Left renal cortex interstitium (tissue), 4 donors: ENCODE measurements around the gene CANT1. TPM values are rescaled to one million over a fixed set of nuclear protein-coding genes. Genes with fewer than 3 reads are reported as not detected.

ENCODE experiments used
- DNase-seq, 4 donors: peaks; one replicate each; pipeline ENCODE4 v3.0.0-alpha.2; 2013; ENCODE audit warnings: low read depth in 4 of 4, low spot score in 2 of 4, missing footprints in 1 of 4
- polyA plus RNA-seq, 4 donors: library from polyadenylated mRNA; unstranded; fragments of 120-200 nt; gene quantifications; one replicate each; pipeline ENCODE4 v1.2.1, GENCODE V29; 2013; ENCODE audit not compliant: insufficient read length in 4 of 4

Gene CANT1
- polyA plus RNA-seq, 4 donors, result 41.4 to 55.1 (median 47.4) TPM

DNA sequence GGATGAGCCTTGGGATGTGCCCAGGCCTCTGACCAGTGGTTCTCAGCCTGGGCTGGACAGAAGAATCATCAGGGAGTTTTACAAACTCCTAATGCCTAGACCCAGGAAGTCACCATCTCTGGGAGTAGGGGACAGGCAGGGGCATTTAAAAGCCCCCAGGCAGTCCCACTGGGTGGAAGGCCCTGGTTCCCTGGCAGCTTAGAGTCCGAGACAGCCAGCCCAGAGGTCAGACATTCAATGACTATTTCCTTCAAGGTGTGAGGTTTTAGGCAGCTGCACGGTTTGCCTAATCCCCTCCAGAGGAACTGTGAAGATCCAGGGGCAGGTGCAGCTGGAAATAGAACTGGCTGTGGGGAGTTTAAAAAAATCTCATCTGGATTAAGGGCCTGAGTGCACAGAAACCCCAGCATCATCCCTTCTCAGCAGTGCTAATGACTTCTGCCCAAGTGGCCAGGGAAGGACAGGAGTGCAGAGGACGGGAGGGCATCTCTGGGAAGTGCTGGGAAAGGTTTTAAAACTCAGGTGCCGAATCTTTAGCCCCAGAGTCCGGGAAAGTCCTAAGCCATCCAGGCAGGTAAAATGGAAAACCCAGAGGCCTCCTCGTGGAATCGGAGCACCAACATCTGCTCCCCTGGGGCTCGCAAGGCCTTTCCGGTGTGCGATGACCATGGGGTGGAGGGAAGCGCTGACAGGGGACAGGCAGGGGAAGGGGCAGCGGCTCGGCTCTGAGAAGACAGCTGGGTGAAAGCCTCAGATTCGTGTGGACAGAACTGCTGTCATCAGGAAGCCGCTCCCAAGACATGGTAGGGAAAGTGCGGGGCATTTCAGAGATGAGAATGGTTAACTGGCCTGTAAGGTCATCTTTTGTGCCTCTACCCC is 28.3 kb downstream of the CANT1 start:
- DNase-seq, result no peak

DNA sequence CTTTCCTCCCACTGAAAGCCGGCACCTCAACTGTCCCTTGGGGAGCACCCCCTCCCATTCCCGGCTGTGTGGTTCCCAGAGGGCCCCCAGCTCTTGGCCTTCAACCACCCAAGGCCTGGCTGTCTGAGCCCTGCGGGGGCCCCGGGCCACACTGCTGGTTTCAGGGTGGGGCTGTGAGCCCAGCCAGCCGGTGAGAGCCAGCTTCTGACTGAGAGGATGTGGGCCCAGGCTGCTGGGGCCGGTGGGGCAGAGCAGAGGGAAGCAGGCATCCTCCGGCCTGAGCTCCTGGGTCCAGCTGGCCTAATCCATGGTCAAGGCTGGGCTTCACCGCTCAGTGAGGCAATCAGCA is 29.0 kb downstream of the CANT1 start:
- no peak for DNase-seq

DNA sequence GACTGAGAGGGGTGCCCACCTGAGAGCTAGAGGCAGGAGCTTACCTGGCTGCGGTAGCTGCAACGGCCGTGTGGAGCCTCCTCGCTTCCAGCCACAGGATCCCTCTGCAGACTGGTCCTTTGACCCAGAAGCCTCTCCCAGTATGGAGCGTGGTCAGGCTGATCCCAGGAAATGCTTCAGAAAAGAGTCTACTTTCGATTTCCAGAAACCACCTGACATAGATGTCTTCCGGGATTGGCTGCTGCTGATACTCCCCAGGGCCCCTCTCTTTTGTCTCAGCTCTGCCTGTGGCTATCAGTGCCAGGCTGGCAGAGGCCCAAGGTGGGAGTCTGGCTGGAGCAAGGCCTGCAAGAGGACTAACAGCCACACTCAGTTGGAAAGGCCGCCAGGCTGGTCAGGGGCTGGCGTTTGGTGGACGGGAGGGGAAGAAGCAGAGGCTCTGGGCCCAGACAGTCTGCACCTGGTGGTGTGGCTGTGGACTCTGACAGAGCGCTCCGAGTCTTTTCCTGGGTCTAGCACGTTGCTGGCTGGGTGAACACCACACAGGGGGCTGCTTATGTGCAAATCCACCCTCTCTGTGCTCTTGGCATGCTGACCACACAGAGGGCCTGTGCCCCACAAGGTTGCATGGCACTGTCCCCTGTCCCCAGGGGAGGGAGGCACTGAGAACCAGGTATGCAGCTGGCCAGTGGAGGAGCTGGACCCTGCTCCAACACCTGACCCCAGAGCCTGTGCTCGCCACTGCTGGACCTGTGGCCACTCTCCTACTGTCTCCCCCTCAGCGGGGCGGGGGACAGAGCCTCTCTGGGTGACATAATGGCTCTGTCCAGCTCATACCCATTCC is 29.6 kb downstream of the CANT1 start, which contains the start of gene LGALS3BP:
Gene LGALS3BP (minus strand): TSS at position 144 of the 844 bp plus-strand sequence. CDS start 2,732 bp downstream, outside the sequence.
- peak in 1 of 4 donors; percentile 56 for DNase-seq

DNA sequence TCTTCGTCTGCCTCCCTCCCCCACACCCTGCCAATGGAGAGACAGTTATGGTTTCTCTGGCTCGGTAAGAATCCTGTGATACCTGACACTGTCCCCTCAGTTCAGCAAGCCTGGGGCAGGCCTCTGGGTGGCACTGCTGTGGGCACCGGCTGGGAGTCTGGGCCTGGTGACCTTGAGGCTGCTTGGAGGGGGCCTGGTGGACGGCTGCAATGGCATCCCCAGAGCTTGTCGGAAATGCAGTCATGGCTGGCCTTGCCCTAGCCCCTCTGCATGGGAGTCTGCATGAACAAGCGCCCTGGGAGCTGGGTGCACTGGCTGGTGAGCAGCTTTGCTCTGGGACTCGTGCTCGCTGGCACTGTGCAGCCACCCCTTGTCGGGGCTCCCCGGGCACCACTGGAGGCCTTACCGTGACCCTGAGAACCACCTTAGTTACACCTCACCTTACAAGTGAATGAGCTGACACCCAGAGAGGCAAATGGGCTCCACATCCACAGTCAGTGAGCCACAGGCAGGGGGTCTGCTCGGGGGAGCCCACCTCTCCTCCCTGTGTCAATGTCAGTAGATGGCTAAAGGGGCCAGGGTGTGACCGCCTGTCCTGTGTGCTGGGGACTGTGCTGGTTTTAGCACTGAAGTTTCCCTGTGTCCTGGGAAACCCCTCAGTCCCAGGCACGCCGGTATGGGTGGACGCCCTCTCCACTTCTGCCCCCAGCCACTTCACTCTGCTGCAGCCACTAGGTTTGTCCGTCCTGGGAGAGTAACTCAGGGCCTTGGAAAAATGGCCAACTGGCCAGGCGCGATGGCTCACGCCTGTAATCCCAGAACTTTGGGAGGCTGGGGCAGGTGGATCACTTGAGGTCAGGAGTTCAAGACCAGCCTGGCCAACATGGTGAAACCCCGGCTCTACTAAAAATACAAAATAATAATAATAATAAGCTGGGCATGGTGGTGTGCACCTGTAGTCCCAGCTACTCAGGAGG is 31.3 kb downstream of the CANT1 start:
- no peak for DNase-seq

DNA sequence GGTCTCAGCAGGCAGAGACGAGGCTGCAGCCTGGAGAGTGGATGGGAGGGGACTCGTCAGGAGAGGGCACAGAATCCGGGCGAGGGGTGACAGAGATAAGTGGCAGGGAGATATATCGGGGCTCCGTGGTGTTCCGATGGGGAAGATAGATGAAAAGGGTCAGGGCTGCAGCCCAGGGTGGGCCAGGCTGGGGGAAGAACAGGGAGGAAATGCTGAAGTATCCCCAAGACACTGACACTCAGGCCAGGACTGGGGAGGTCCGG is 32.0 kb downstream of the CANT1 start:
- DNase-seq, result no peak

DNA sequence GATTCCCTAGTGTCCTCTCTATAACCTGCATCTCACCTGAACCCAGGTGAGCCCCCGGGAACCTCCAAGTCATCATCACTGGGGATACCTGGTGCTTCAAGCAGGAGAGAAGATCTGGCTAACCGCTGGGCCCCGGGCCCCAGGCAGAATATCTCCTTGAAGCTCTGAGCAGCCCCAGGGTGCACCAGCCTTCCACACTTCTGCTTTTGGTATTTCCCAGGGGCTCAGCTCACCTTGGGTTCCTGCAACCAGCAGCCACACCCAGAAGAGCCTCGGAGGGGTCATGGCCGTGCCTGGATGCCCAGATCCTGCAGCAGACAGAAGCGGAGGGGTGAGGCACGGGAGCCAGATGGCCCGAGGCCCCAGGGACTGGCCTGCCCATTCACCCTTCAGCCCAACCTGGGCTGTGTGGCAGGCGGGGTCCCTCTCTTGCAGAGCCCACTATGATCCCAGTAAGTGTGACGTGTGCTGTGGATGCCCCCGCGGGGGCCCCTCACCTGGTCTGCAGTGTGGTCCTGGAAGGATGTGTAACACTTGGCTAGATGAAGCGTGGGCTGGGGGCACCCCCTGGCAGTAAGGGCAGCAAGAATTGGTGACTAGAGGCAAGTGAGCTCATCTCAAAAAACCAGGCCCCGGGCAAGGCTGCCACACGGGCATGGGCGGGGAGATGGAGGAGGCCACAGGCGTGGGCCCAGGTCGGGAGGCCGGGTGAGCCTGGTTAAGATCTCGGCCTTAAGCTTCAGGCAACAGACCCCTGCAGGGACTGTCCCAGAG is 32.5 kb downstream of the CANT1 start:
- no peak for DNase-seq

DNA sequence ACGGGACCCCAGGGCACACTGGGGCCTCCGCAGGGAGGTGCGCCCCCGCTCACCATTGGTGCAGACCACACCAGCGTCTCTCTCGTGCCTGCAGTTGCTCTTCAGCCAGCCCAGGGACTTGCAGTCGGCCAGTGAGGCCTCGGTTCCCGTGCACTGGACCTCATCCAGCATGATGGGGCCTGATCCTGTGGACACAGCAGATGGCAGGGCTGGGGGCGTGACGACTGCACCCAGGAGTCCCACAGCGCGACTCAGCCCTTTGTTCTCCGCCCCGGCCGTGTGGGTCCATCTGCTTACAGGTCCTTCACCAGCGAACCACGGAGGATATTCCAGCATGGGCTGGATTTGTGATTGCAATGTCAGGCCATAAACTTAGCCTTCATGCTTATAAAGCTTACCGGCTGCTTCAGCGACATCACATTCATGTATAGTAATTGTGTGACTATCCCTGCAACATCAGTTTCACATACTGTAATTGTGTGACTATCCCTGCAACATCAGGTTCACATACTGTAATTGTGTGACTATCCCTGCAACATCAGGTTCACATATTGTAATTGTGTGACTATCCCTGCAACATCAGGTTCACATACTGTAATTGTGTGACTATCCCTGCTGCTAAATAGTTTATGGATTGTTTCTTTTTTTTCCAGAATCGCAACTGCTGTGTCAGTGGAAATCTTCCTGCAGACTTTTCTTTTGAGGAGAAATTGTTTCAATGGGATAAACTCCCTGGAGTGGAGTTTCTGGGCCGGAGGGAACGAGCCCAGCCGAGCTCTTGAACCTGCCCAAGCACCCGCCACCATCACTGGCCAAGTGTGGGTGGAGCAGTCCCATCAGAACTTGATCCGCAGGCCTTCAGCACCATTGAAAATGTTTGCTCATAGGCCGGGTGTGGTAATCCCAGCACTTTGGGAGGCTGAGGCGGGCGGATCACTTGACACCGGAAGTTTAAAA is 34.7 kb downstream of the CANT1 start:
- no peak for DNase-seq

DNA sequence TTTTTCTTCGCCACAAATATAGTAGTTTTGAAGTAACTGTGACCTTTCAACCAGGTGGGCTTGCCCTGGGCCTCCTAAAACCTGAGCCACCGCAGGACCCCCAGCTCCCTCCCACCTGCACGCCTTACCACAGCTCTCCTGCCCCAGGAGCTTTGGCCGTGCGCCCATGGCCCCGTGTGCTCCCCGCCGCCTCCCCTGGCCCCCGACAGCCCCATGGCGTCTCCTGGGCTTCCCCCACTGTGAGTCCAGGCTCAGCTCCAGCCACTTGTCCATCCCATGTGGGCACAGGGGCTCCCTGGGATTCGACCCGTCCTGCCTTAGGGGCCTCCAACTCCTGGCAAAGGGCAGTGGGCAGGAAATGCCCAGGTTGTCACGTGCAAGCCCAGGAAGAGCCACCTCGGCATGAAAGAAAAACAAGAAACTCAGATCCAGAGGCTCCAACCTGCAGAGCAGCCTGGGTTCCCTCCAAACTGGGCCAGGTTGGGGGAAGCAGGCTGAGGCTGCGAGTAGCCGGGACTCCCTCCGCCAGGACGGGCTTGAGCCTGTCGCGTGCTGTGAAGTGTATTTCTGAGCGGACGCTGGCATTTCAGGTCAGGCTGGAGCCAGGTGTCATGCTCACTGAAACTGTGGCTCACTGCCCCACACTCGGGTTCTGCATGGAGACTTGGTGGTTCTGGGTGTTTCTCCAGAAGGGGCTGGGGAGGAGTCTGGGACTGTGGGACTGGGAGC is 35.6 kb downstream of the CANT1 start:
- no peak for DNase-seq

DNA sequence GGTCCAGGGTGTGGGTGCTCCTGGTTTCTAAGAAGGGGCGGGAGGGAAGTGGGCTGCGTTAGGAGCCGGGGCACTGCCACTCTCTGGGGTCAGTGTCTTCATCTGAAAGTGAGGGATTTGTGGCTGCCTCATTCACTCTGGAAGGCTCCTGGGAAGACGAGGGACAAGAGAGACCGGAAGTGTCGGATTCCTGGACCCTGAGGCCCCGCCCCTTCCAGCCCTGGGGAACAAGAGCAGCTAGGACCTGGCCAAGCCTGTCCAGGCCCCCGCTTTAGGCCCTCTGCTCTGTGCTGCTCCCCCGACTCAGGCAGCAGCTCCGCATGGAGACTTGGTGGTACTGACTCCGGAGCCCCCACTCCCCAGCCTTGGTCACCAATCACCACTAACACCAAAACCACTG is 36.4 kb downstream of the CANT1 start:
- no peak for DNase-seq

DNA sequence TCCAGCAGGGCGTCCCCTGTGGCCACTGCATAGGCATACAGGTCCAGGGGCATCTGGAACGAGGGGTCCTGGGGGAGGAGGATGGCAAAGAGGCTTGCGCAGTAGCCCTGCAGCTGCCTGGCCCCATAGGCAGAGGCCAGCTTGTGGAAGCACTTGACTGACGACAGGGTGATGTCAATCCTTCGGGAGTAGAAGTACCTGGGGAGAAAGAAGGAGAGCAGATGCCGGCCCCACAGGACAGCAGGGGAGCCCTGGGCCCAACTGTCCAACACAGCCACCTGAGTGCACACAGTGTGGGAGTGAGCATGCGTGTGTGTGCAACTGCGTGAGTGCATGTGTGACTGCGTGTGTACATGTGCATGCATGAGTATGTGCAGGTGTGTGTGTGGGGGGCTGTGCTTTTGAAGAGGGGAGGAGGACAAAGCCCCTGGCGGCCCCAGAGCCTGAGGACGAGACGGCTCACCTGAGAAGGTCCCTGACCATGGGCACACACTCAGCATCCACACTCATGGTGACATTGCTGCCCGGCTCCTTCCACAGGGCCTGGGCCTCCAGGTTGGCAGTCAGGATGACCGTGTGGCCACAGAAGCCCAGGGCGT is 37.0 kb downstream of the CANT1 start:
- no peak for DNase-seq

DNA sequence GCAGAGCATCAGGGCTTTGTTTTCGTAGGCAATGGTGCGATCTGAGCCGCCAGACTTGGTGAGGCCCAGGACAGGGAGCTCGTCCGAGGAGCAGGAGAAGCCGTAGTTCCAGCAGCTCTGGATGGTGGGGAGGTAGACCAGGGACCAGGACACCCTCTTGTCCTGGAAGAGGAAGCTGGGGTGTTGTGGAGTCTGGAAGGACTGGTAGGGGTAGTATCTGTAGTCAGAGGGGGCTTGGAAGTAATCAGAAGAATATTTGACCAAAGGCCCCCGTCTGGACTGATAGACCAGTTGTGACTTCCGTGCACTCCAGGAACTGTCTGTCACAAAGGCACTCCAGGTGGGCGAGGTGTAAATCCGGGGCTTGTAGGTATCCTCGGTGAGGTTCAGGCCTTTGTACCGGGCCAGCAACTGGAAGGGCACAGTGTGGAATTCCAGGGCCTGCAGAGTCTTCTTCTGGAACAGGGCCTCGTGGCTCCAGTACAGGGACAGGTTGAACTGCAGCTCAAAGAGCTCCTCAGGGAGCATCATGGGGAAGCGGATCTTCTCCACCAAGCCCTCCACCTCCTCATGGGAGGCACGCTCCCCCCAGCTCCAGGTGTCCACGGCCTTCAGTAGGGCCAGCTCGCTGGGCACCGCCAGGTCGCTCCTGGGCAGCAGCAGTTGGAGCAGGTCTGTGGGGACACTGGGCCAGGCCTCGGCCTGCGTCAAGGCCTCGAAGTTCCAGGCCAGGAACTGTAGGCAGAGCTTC is 37.6 kb downstream of the CANT1 start:
- DNase-seq, result no peak

DNA sequence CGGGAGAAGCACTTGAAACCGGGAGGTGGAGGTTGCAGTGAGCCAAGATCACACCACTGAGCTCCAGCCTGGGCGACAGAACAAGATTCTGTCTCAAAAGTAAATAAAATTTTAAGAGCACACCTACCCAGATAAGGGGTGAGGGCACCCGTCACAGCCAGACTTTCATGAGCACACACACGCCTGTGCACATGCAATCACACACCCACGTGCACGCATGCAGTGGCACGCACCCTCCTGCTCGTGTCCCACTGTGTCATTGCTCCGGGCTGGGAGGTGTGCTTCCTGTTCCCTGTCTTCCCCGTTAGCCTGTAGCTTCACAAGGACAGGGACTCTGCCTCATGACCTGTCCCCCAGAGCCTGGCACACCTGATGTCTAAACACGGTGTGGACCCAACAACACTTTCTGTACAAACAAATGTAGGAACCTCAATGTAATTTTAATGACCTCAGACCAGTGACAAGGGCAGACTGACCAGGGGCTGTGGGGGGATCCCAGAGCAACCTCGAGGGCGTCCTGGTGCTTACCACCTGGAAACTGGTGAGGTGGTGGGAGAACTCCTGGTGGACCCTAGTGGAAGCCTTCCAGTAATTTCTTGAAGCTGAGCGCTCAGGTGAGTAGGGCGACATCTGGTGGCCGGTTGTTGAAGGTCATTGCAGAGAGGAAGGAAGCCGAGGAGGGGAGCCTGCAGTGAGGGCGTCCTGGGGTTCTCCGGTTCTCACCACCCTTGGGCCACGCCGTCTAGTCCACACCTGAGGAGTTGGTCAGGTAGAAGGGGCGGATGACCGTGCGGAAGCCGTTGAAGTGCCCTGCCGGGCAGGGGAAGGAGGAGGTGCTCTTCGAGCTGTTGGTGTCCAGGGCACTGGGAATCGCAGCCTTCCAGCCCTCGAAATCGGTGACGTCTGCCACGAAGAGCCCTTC is 38.5 kb downstream of the CANT1 start:
- DNase-seq, result peak in 2 of 4 donors; percentile 77 to 84

DNA sequence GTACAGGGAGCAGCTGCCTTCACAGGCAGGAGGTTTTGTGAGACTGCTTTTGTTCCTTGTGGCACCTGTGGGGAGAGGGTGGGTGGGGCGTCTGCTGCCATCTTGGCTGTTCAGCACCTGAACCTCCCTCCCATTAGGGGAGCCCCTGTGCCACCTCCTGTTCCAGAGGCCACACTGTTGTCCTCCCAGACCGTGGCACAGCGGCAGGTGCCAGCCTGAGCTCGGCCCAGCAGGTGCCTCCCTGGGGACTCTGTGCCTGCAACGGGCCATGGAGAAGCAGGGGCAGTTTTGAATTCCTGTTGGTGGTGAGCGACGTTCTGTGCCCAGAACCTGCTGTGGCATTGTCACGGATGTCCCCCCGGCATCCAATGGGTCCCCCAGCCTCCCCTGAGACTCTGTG is 39.7 kb downstream of the CANT1 start:
- DNase-seq, result no peak

DNA sequence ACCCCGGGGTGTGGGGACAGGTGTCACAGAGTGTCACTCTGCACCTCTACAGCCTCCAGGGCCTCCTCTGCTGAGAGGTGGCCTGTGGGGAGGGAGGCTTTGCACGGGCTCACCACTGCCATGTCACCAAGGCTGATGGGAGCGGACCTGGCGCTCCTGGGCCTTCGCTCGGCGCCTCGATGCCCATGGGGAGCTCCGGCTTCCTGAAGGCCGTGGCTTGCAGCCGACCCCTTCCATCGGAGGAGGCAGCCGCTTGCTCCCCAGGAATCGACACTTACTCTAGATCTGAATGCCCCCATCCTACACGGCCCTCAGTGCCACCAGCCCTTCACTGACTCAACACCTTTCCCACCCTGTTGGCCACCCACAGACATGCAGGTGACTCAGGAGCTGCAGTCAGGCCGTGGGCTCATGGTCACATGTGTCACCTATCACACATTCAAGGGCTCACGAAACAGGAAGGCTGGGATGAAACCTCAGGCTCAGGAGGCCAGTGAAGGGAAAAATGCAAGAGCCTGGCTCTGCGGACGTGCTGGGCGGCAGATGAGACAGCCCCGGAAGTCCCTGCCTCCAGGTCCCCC is 41.7 kb downstream of the CANT1 start:
- no peak for DNase-seq

DNA sequence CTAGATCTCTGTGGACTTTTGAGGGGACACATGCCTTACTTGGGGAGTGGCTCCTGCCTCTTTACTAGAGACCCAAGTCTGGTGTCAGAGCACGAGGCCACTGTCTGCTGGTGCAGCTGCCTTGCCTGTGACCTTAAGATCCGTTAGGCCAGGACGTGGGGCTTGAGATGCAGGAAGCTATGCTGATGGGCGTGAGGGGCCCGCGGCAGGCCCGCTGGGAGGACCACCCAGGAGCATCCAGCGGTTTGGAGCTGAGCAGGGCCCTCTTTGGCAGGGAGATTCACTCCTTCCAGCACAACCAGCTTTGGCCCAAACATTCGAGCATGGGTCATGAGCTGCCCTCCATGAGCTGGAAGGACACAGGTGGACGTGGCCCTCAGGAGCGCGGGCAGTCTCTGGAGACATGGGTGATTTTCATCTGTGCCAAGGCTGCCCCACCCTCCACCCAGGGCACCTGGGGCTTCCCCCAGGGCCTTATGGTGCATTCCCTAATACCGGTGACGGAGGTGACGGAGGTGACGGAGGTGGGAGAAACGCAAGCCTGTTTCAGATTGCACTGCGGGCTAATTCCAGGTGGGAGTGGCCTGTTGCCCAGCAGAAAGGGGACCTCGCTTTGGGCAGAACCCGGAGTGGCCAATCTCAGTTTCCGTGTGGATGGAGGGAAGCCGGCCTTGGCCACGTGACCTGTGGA is 42.5 kb downstream of the CANT1 start:
- DNase-seq, result no peak
